HepG2 (cell line): ENCODE measurements around the gene REEP2. TPM values are rescaled to one million over a fixed set of nuclear protein-coding genes. Genes with fewer than 3 reads are reported as not detected.

ENCODE experiments used
- GATAD2A ChIP-seq: IDR thresholded peaks from 2 replicates; pipeline ENCODE4 v1.6.1; 2016
- ISX ChIP-seq: sonication (generic); formaldehyde crosslinking; conservative IDR thresholded peaks from 2 replicates; pipeline ENCODE4 v1.5.0; 2020; ENCODE audit warnings: missing genetic modification reagents
- KAT8 ChIP-seq: IDR thresholded peaks from 2 replicates; pipeline ENCODE4 v1.6.1; 2016; ENCODE audit warnings: missing genetic modification reagents, missing compliant biosample characterization
- MIER3 ChIP-seq: IDR thresholded peaks from 2 replicates; pipeline ENCODE4 v1.6.1; 2016; ENCODE audit warnings: missing compliant biosample characterization, borderline replicate concordance
- PAWR ChIP-seq: sonication (generic); formaldehyde crosslinking; IDR thresholded peaks from 2 replicates; pipeline ENCODE4 v1.4.0; 2020; ENCODE audit warnings: missing genetic modification reagents, mild to moderate bottlenecking, borderline replicate concordance
- POLR2AphosphoS2 ChIP-seq: IDR thresholded peaks from 2 replicates; pipeline ENCODE4 v1.6.1; 2011; ENCODE audit warnings: low read depth, low read length, improper control_type of control experiment
- SAP130 ChIP-seq: IDR thresholded peaks from 2 replicates; pipeline ENCODE4 v1.6.1; 2016; ENCODE audit warnings: low read depth
- TCF12 ChIP-seq, 2 experiments: fragments of 450-650 bp in 1 of 2; sonication (generic) in 1 of 2; formaldehyde crosslinking in 1 of 2; IDR thresholded peaks; 2 replicates each; pipeline versions ENCODE4 v1.6.1 to v1.8.0; 2017 to 2022; ENCODE audit warnings: antibody characterized with exemption in 1 of 2, mild to moderate bottlenecking in 1 of 2, missing genetic modification reagents in 1 of 2, moderate library complexity in 1 of 2
- TOE1 ChIP-seq: sonication (generic); formaldehyde crosslinking; IDR thresholded peaks from 2 replicates; pipeline ENCODE4 v1.4.0; 2020; ENCODE audit warnings: mild to moderate bottlenecking, missing genetic modification reagents
- TOPORS ChIP-seq: sonication (generic); formaldehyde crosslinking; IDR thresholded peaks from 2 replicates; pipeline ENCODE4 v1.8.0; 2023; ENCODE audit warnings: mild to moderate bottlenecking, missing genetic modification reagents
- YEATS4 ChIP-seq: sonication (generic); formaldehyde crosslinking; IDR thresholded peaks from 2 replicates; pipeline ENCODE4 v1.4.0; 2020; ENCODE audit warnings: missing genetic modification reagents, borderline replicate concordance
- ZNF652 ChIP-seq: IDR thresholded peaks from 2 replicates; pipeline ENCODE4 v1.6.1; 2016; ENCODE audit warnings: low read depth, borderline replicate concordance
- ZNF883 ChIP-seq: sonication (generic); formaldehyde crosslinking; IDR thresholded peaks from 2 replicates; pipeline ENCODE4 v1.5.1; 2020; ENCODE audit warnings: mild to moderate bottlenecking, missing genetic modification reagents; ENCODE audit errors: not compliant biosample characterization
- polyA plus RNA-seq, 8 experiments: library from polyadenylated mRNA; depleted of rRNA in 3 of 8; stranded (reverse) in 7 of 8; unstranded in 1 of 8; fragments of >200 nt; fragmentation: Illumina TruSeq in 4 of 8; extraction: Trizol in 4 of 8; gene quantifications; 2 replicates each; pipeline versions ENCODE4 v1.2.1 to v1.2.3, GENCODE V29; 2011 to 2016; ENCODE audit warnings: low read depth in 4 of 8, missing spikeins in 1 of 8, mixed read lengths in 1 of 8; ENCODE audit not compliant: insufficient read depth in 1 of 8
- total RNA-seq, 5 experiments: library from RNA; depleted of rRNA; stranded (reverse); fragments of >200 nt; fragmentation: Illumina TruSeq; extraction: Trizol; gene quantifications; 2 replicates each; pipeline ENCODE4 v1.2.3, GENCODE V29; 2016; ENCODE audit warnings: low read depth in 1 of 5
- TF ChIP-seq, protein P1 (sequence below): sonication (generic); formaldehyde crosslinking; IDR thresholded peaks from 2 replicates; pipeline ENCODE4 v1.5.1; 2020; ENCODE audit warnings: mild to moderate bottlenecking, missing genetic modification reagents, moderate library complexity
- TF ChIP-seq, protein P2 (sequence below): IDR thresholded peaks from 2 replicates; pipeline ENCODE4 v1.6.1; 2016; ENCODE audit warnings: low read depth, borderline replicate concordance
- TF ChIP-seq, protein P3 (sequence below): sonication (generic); formaldehyde crosslinking; IDR thresholded peaks from 2 replicates; pipeline ENCODE4 v1.5.0; 2020; ENCODE audit warnings: missing genetic modification reagents, mild to moderate bottlenecking, borderline replicate concordance
- TF ChIP-seq, protein P4 (sequence below): sonication (generic); formaldehyde crosslinking; IDR thresholded peaks from 2 replicates; pipeline ENCODE4 v1.5.0; 2020; ENCODE audit warnings: missing genetic modification reagents
- TF ChIP-seq, protein P5 (sequence below): sonication (generic); formaldehyde crosslinking; IDR thresholded peaks from 2 replicates; pipeline ENCODE4 v1.5.0; 2020; ENCODE audit warnings: missing genetic modification reagents
- TF ChIP-seq, protein P6 (sequence below): sonication (generic); formaldehyde crosslinking; IDR thresholded peaks from 2 replicates; pipeline ENCODE4 v1.5.0; 2020; ENCODE audit warnings: mild to moderate bottlenecking, low read depth, missing genetic modification reagents, borderline replicate concordance
- TF ChIP-seq, protein P7 (sequence below): sonication (generic); formaldehyde crosslinking; IDR thresholded peaks from 2 replicates; pipeline ENCODE4 v1.5.1; 2020; ENCODE audit warnings: mild to moderate bottlenecking, missing genetic modification reagents, moderate library complexity

Gene REEP2
- total and polyA plus RNA-seq, 2 of the 13 experiments (the other 11 are each of a cell fraction or from before 2014, with no cell fraction given): 5.3 to 7.8 TPM

DNA sequence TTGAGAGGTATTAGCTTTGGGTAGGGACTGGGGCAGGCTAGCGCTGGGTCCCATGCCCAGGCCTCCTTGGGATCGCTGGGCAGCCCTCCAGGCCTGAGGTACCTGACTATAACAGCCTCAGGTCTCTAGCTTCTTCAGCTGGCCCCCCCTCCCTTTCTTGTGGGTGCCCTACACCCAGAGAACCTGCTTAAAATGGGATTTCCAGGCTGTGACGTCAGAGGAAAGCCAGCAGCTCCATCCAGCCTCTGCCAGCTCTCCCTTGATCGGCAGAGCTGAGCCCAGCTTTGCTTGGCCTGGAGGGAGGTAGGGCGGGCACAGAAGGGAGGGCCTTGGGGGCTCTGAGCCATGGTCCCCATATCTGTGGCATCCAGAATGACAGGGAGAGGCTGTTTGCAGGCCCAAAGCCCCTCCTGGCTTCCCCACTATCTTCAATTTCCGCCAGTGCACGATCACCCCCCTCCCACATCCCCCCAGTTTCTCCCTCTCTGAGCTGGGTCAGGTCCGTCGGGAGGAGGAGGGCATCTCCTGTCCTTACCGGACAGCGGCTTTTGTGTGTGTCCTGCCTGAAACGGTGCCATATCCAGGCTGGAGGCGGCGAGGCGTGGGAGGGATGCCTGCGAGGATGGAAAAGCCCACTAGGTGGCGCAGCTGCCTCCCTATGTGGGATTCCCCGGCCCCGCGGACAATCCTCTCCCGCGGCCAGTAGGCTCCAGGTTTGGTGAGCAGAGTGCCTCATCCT lies 10.8 kb downstream of the REEP2 start (continued):
- TF ChIP-seq, protein P1, sequence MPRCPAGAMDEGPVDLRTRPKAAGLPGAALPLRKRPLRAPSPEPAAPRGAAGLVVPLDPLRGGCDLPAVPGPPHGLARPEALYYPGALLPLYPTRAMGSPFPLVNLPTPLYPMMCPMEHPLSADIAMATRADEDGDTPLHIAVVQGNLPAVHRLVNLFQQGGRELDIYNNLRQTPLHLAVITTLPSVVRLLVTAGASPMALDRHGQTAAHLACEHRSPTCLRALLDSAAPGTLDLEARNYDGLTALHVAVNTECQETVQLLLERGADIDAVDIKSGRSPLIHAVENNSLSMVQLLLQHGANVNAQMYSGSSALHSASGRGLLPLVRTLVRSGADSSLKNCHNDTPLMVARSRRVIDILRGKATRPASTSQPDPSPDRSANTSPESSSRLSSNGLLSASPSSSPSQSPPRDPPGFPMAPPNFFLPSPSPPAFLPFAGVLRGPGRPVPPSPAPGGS (CRISPR knock-in tag): peak; percentile 46; the same call in 1 of the 2 replicates
- TF ChIP-seq TOE1 (CRISPR knock-in tag) (no peak), KAT8 (no peak), TCF12 (IDR thresholded peaks at IDR 0.05) (no peak), TCF12 (CRISPR knock-in tag; IDR thresholded peaks at IDR 0.05) (no peak), ZNF883 (peak; percentile 49), TOPORS (CRISPR knock-in tag) (no peak), POLR2AphosphoS2 (no peak), PAWR (CRISPR knock-in tag) (no peak), ZNF652 (CRISPR knock-in tag) (no peak), SAP130 (CRISPR knock-in tag) (peak; percentile 30; the same call in 1 of the 2 replicates), YEATS4 (CRISPR knock-in tag) (no peak), GATAD2A (CRISPR knock-in tag) (peak; percentile 38; the same call in 1 of the 2 replicates), MIER3 (CRISPR knock-in tag) (no peak), ISX (CRISPR knock-in tag) (no peak)
- TF ChIP-seq, protein P2, sequence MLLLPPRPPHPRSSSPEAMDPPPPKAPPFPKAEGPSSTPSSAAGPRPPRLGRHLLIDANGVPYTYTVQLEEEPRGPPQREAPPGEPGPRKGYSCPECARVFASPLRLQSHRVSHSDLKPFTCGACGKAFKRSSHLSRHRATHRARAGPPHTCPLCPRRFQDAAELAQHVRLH: no peak
- TF ChIP-seq, protein P3, sequence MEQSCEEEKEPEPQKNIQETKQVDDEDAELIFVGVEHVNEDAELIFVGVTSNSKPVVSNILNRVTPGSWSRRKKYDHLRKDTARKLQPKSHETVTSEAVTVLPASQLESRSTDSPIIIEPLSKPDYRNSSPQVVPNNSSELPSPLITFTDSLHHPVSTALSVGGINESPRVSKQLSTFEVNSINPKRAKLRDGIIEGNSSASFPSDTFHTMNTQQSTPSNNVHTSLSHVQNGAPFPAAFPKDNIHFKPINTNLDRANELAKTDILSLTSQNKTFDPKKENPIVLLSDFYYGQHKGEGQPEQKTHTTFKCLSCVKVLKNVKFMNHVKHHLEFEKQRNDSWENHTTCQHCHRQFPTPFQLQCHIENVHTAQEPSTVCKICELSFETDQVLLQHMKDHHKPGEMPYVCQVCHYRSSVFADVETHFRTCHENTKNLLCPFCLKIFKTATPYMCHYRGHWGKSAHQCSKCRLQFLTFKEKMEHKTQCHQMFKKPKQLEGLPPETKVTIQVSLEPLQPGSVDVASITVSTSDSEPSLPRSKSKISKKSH (CRISPR knock-in tag): no peak; the same call in 1 of the 2 replicates
- TF ChIP-seq, protein P4, sequence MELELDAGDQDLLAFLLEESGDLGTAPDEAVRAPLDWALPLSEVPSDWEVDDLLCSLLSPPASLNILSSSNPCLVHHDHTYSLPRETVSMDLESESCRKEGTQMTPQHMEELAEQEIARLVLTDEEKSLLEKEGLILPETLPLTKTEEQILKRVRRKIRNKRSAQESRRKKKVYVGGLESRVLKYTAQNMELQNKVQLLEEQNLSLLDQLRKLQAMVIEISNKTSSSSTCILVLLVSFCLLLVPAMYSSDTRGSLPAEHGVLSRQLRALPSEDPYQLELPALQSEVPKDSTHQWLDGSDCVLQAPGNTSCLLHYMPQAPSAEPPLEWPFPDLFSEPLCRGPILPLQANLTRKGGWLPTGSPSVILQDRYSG (CRISPR knock-in tag): no peak
- TF ChIP-seq, protein P5, sequence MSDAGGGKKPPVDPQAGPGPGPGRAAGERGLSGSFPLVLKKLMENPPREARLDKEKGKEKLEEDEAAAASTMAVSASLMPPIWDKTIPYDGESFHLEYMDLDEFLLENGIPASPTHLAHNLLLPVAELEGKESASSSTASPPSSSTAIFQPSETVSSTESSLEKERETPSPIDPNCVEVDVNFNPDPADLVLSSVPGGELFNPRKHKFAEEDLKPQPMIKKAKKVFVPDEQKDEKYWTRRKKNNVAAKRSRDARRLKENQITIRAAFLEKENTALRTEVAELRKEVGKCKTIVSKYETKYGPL (CRISPR knock-in tag): no peak
- TF ChIP-seq, protein P6, sequence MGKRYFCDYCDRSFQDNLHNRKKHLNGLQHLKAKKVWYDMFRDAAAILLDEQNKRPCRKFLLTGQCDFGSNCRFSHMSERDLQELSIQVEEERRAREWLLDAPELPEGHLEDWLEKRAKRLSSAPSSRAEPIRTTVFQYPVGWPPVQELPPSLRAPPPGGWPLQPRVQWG (CRISPR knock-in tag): no peak
- TF ChIP-seq, protein P7, sequence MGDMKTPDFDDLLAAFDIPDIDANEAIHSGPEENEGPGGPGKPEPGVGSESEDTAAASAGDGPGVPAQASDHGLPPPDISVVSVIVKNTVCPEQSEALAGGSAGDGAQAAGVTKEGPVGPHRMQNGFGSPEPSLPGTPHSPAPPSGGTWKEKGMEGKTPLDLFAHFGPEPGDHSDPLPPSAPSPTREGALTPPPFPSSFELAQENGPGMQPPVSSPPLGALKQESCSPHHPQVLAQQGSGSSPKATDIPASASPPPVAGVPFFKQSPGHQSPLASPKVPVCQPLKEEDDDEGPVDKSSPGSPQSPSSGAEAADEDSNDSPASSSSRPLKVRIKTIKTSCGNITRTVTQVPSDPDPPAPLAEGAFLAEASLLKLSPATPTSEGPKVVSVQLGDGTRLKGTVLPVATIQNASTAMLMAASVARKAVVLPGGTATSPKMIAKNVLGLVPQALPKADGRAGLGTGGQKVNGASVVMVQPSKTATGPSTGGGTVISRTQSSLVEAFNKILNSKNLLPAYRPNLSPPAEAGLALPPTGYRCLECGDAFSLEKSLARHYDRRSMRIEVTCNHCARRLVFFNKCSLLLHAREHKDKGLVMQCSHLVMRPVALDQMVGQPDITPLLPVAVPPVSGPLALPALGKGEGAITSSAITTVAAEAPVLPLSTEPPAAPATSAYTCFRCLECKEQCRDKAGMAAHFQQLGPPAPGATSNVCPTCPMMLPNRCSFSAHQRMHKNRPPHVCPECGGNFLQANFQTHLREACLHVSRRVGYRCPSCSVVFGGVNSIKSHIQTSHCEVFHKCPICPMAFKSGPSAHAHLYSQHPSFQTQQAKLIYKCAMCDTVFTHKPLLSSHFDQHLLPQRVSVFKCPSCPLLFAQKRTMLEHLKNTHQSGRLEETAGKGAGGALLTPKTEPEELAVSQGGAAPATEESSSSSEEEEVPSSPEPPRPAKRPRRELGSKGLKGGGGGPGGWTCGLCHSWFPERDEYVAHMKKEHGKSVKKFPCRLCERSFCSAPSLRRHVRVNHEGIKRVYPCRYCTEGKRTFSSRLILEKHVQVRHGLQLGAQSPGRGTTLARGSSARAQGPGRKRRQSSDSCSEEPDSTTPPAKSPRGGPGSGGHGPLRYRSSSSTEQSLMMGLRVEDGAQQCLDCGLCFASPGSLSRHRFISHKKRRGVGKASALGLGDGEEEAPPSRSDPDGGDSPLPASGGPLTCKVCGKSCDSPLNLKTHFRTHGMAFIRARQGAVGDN (CRISPR knock-in tag): peak; percentile 75
